Osteocyte (in vitro differentiated cells): Measurements from ENCODE around the gene SNAPC1. TPM values are rescaled to one million over a fixed set of nuclear protein-coding genes. Genes with fewer than 3 reads are reported as not detected.

Experiments
- DNase-seq: peaks from one replicate; pipeline ENCODE4 v3.0.0; 2021; ENCODE audit warnings: mixed read lengths; ENCODE audit not compliant: unreplicated experiment; ENCODE audit errors: extremely low spot score
- H3K27ac Mint-ChIP-seq: one replicate; pipeline ENCODE4 v1.8.0; 2021; ENCODE audit warnings: mild to moderate bottlenecking, mixed read lengths; ENCODE audit not compliant: unreplicated experiment
- H3K27me3 Mint-ChIP-seq: one replicate; pipeline ENCODE4 v1.8.0; 2021; ENCODE audit warnings: mixed read lengths; ENCODE audit not compliant: unreplicated experiment
- H3K36me3 Mint-ChIP-seq: one replicate; pipeline ENCODE4 v1.8.0; 2021; ENCODE audit warnings: mixed read lengths; ENCODE audit not compliant: unreplicated experiment
- H3K4me1 Mint-ChIP-seq: one replicate; pipeline ENCODE4 v1.8.0; 2021; ENCODE audit warnings: mixed read lengths; ENCODE audit not compliant: unreplicated experiment
- H3K4me3 Mint-ChIP-seq: one replicate; pipeline ENCODE4 v1.8.0; 2021; ENCODE audit warnings: mild to moderate bottlenecking, moderate library complexity, mixed read lengths; ENCODE audit not compliant: unreplicated experiment
- H3K9me3 Mint-ChIP-seq: one replicate; pipeline ENCODE4 v1.8.0; 2021; ENCODE audit warnings: mixed read lengths; ENCODE audit not compliant: unreplicated experiment
- CTCF ChIP-seq: fragments of 200-600 bp; sonication (generic); IDR thresholded peaks from 2 replicates; pipeline ENCODE4 v1.5.0; 2021; ENCODE audit warnings: antibody characterized with exemption, mild to moderate bottlenecking, moderate library complexity
- total RNA-seq: library from RNA; stranded (reverse); gene quantifications from 2 replicates; pipeline ENCODE4 v1.2.1, GENCODE V29; 2021

Gene SNAPC1
- total RNA-seq, 1 donor from 2014 or later, result 9.1 TPM

GRCh38 chr14:61719344-61720293, 42.6 kb upstream of the SNAPC1 start:
- DNase-seq, result no peak
- peaks cover 75% of the 10 kb centered on the region for H3K4me1 Mint-ChIP-seq
- no peaks in the 10 kb centered on the region for H3K27me3 Mint-ChIP-seq
- H3K4me3 Mint-ChIP-seq, result no peak overlapping the region
- H3K9me3 Mint-ChIP-seq, result no peaks in the 10 kb centered on the region
- H3K27ac Mint-ChIP-seq, result peak overlapping the region; percentile 29
- H3K36me3 Mint-ChIP-seq, result peaks cover 27% of the 10 kb centered on the region
- TF ChIP-seq CTCF, result no peak

GRCh38 chr14:61720294-61720661, 41.9 kb upstream of the SNAPC1 start:
- TF ChIP-seq CTCF, result no peak
- H3K36me3 Mint-ChIP-seq, result peaks cover 33% of the 10 kb centered on the region
- peak overlapping the region; percentile 29 for H3K27ac Mint-ChIP-seq
- no peaks in the 10 kb centered on the region for H3K27me3 Mint-ChIP-seq
- no peak overlapping the region for H3K4me3 Mint-ChIP-seq
- peaks cover 72% of the 10 kb centered on the region for H3K4me1 Mint-ChIP-seq
- DNase-seq, result no peak
- H3K9me3 Mint-ChIP-seq, result no peaks in the 10 kb centered on the region

- peaks cover 69% of the 10 kb centered on the region for H3K4me1 Mint-ChIP-seq
- H3K36me3 Mint-ChIP-seq, result peaks cover 36% of the 10 kb centered on the region
- no peak overlapping the region for H3K4me3 Mint-ChIP-seq
- H3K27ac Mint-ChIP-seq, result no peak overlapping the region
- DNase-seq, result no peak
- H3K9me3 Mint-ChIP-seq, result no peaks in the 10 kb centered on the region
- TF ChIP-seq CTCF, result no peak
- H3K27me3 Mint-ChIP-seq, result no peaks in the 10 kb centered on the region
Observed at GRCh38 chr14:61720741-61721140, 41.5 kb upstream of the SNAPC1 start.

- H3K9me3 Mint-ChIP-seq, result no peaks in the 10 kb centered on the region
- H3K4me1 Mint-ChIP-seq, result peaks cover 36% of the 10 kb centered on the region
- H3K27ac Mint-ChIP-seq, result peak overlapping the region; percentile 23
- TF ChIP-seq CTCF, result no peak
- DNase-seq, result no peak
- H3K4me3 Mint-ChIP-seq, result no peak overlapping the region
- no peaks in the 10 kb centered on the region for H3K27me3 Mint-ChIP-seq
- H3K36me3 Mint-ChIP-seq, result peaks cover 65% of the 10 kb centered on the region
Observed at GRCh38 chr14:61724133-61724532, 38.1 kb upstream of the SNAPC1 start.

GRCh38 chr14:61726778-61727658, 35.2 kb upstream of the SNAPC1 start:
- Mint-ChIP-seq H3K27ac (no peak overlapping the region), H3K4me3 (no peak overlapping the region), H3K27me3 (no peaks in the 10 kb centered on the region), H3K4me1 (peaks cover 19% of the 10 kb centered on the region), H3K9me3 (no peaks in the 10 kb centered on the region), H3K36me3 (peaks cover 75% of the 10 kb centered on the region)
- TF ChIP-seq CTCF, result no peak
- DNase-seq, result no peak
